Mesendoderm (in vitro differentiated cells): Measurements from ENCODE around the gene RAB28.

Source experiments
- DNase-seq: peaks from one replicate; pipeline ENCODE4 v3.0.0; 2013
- H2AK5ac ChIP-seq: 2 replicates; pipeline ENCODE4 v1.6.1; 2013; ENCODE audit warnings: low read length, inconsistent platforms
- H2BK120ac ChIP-seq: 2 replicates; pipeline ENCODE4 v1.6.1; 2013; ENCODE audit warnings: low read depth, mild to moderate bottlenecking, low read length, moderate library complexity, mixed read lengths
- H2BK15ac ChIP-seq: replicated peaks from 2 replicates; pipeline ENCODE4 v1.6.1; 2013; ENCODE audit warnings: low read depth, mild to moderate bottlenecking, moderate library complexity
- H2BK5ac ChIP-seq: 2 replicates; pipeline ENCODE4 v1.6.1; 2013; ENCODE audit warnings: low read length, inconsistent platforms
- H3K18ac ChIP-seq: 2 replicates; pipeline ENCODE4 v1.6.1; 2013; ENCODE audit warnings: mild to moderate bottlenecking, low read length, mixed read lengths
- H3K23ac ChIP-seq: one replicate; pipeline ENCODE4 v1.6.1; 2013; ENCODE audit warnings: low read length
- H3K27ac ChIP-seq: 2 replicates; pipeline ENCODE4 v1.5.1; 2013; ENCODE audit warnings: low read depth, mild to moderate bottlenecking, inconsistent platforms, low read length, moderate library complexity
- H3K27me3 ChIP-seq: 2 replicates; pipeline ENCODE4 v1.6.1; 2013; ENCODE audit warnings: low read length, control low read depth, mild to moderate bottlenecking, inconsistent platforms; ENCODE audit not compliant: insufficient read depth, poor library complexity
- H3K36me3 ChIP-seq: 2 replicates; pipeline ENCODE4 v1.6.1; 2013; ENCODE audit warnings: low read length, inconsistent platforms; ENCODE audit not compliant: control insufficient read depth, insufficient read depth
- H3K4ac ChIP-seq: one replicate; pipeline ENCODE4 v1.6.1; 2013; ENCODE audit warnings: low read depth, mild to moderate bottlenecking, low read length, moderate library complexity
- H3K4me1 ChIP-seq: 2 replicates; pipeline ENCODE4 v1.6.1; 2013; ENCODE audit warnings: low read depth, low read length, inconsistent platforms; ENCODE audit not compliant: control insufficient read depth
- H3K4me2 ChIP-seq: 2 replicates; pipeline ENCODE4 v1.6.1; 2013; ENCODE audit warnings: low read length
- H3K4me3 ChIP-seq: 2 replicates; pipeline ENCODE4 v1.5.1; 2013; ENCODE audit warnings: mild to moderate bottlenecking, low read length
- H3K56ac ChIP-seq: one replicate; pipeline ENCODE4 v1.6.1; 2013; ENCODE audit warnings: low read length
- H3K79me1 ChIP-seq: 2 replicates; pipeline ENCODE4 v1.6.1; 2013; ENCODE audit warnings: low read length, inconsistent platforms
- H3K79me2 ChIP-seq: 2 replicates; pipeline ENCODE4 v1.6.1; 2013; ENCODE audit warnings: mild to moderate bottlenecking, low read length; ENCODE audit not compliant: control insufficient read depth, insufficient read depth
- H3K9ac ChIP-seq: 2 replicates; pipeline ENCODE4 v1.6.1; 2013; ENCODE audit warnings: low read length, inconsistent platforms
- H4K5ac ChIP-seq: one replicate; pipeline ENCODE4 v1.6.1; 2013; ENCODE audit warnings: low read length
- H4K8ac ChIP-seq: one replicate; pipeline ENCODE4 v1.6.1; 2013; ENCODE audit warnings: low read depth, mild to moderate bottlenecking, control low read depth, low read length, moderate library complexity
- WGBS: extraction: QIAGEN DNeasy Blood & Tissue Kit; methylation state at CpG from one replicate; pipeline ENCODE4 v1.1.7; 2013; ENCODE audit warnings: low lambda C conversion rate, missing lambda C conversion rate; ENCODE audit not compliant: insufficient coverage; ENCODE audit errors: extremely low coverage; 5-methylcytosine and 5-hydroxymethylcytosine counted together

Gene RAB28

GRCh38 chr4:13371048-13371447 lies 113.1 kb downstream of the RAB28 start:
- Histone ChIP-seq H3K56ac (no peak overlapping the region), H3K4me1 (no peaks in the 10 kb centered on the region), H3K36me3 (no peaks in the 10 kb centered on the region), H2BK5ac (no peak overlapping the region), H3K4ac (no peak overlapping the region), H3K27ac (no peak overlapping the region), H2AK5ac (no peak overlapping the region), H3K79me2 (no peaks in the 10 kb centered on the region), H3K18ac (no peak overlapping the region), H3K23ac (no peak overlapping the region), H3K27me3 (no peaks in the 10 kb centered on the region), H3K4me2 (no peak overlapping the region), H2BK120ac (no peak overlapping the region), H3K4me3 (no peak overlapping the region), H4K8ac (no peak overlapping the region), H2BK15ac (no peak overlapping the region), H3K79me1 (no peaks in the 10 kb centered on the region), H4K5ac (no peak overlapping the region), H3K9ac (no peak overlapping the region)
- DNase-seq: no peak
- no CpG with 5 or more reads among the region's 3 CpGs for WGBS

GRCh38 chr4:13368217-13368616 lies 115.9 kb downstream of the RAB28 start:
- Histone ChIP-seq H3K9ac (no peak overlapping the region), H2BK15ac (no peak overlapping the region), H2BK120ac (no peak overlapping the region), H3K27ac (no peak overlapping the region), H4K8ac (no peak overlapping the region), H3K23ac (no peak overlapping the region), H3K4me2 (no peak overlapping the region), H3K56ac (no peak overlapping the region), H3K79me1 (no peaks in the 10 kb centered on the region), H2AK5ac (no peak overlapping the region), H3K36me3 (no peaks in the 10 kb centered on the region), H3K4ac (no peak overlapping the region), H3K4me3 (no peak overlapping the region), H3K18ac (no peak overlapping the region), H3K4me1 (no peaks in the 10 kb centered on the region), H3K79me2 (no peaks in the 10 kb centered on the region), H3K27me3 (no peaks in the 10 kb centered on the region), H4K5ac (no peak overlapping the region), H2BK5ac (no peak overlapping the region)
- no CpG with 5 or more reads among the region's 2 CpGs for WGBS
- DNase-seq: peak; percentile 15

- H2AK5ac ChIP-seq: no peak overlapping the region
- no peaks in the 10 kb centered on the region for H3K79me1 ChIP-seq
- H3K27me3 ChIP-seq: no peaks in the 10 kb centered on the region
- no peaks in the 10 kb centered on the region for H3K36me3 ChIP-seq
- WGBS: 100% methylated on average over 2 of the region's 6 CpGs
- H3K56ac ChIP-seq: no peak overlapping the region
- no peak overlapping the region for H2BK15ac ChIP-seq
- no peak overlapping the region for H3K27ac ChIP-seq
- no peak overlapping the region for H3K9ac ChIP-seq
- no peak overlapping the region for H3K4me2 ChIP-seq
- no peak overlapping the region for H3K23ac ChIP-seq
- H2BK5ac ChIP-seq: no peak overlapping the region
- no peaks in the 10 kb centered on the region for H3K79me2 ChIP-seq
- H2BK120ac ChIP-seq: no peak overlapping the region
- H3K18ac ChIP-seq: no peak overlapping the region
- DNase-seq: no peak
- H4K5ac ChIP-seq: no peak overlapping the region
- H4K8ac ChIP-seq: no peak overlapping the region
- no peak overlapping the region for H3K4me3 ChIP-seq
- H3K4me1 ChIP-seq: no peaks in the 10 kb centered on the region
- H3K4ac ChIP-seq: no peak overlapping the region
These were observed 116.4 kb downstream of the RAB28 start for GRCh38 chr4:13367691-13368090.

GRCh38 chr4:13367244-13367643 lies 116.9 kb downstream of the RAB28 start:
- no peak for DNase-seq
- no peak overlapping the region for H3K9ac ChIP-seq
- no peaks in the 10 kb centered on the region for H3K4me1 ChIP-seq
- H2BK5ac ChIP-seq: no peak overlapping the region
- H3K79me2 ChIP-seq: no peaks in the 10 kb centered on the region
- no peaks in the 10 kb centered on the region for H3K27me3 ChIP-seq
- no peak overlapping the region for H4K8ac ChIP-seq
- no peak overlapping the region for H3K56ac ChIP-seq
- no peak overlapping the region for H2AK5ac ChIP-seq
- no peaks in the 10 kb centered on the region for H3K36me3 ChIP-seq
- H3K4ac ChIP-seq: no peak overlapping the region
- no peak overlapping the region for H3K18ac ChIP-seq
- no peak overlapping the region for H2BK120ac ChIP-seq
- H3K4me2 ChIP-seq: no peak overlapping the region
- H3K79me1 ChIP-seq: no peaks in the 10 kb centered on the region
- H2BK15ac ChIP-seq: no peak overlapping the region
- H3K23ac ChIP-seq: no peak overlapping the region
- no peak overlapping the region for H3K4me3 ChIP-seq
- no peak overlapping the region for H4K5ac ChIP-seq
- no peak overlapping the region for H3K27ac ChIP-seq

GRCh38 chr4:13365195-13365594 lies 118.9 kb downstream of the RAB28 start:
- H3K56ac ChIP-seq: no peak overlapping the region
- H2BK120ac ChIP-seq: no peak overlapping the region
- no peaks in the 10 kb centered on the region for H3K79me2 ChIP-seq
- no peaks in the 10 kb centered on the region for H3K4me1 ChIP-seq
- no peaks in the 10 kb centered on the region for H3K79me1 ChIP-seq
- no peaks in the 10 kb centered on the region for H3K36me3 ChIP-seq
- no peak overlapping the region for H4K8ac ChIP-seq
- no peak overlapping the region for H2BK15ac ChIP-seq
- no peak overlapping the region for H3K4me2 ChIP-seq
- H2AK5ac ChIP-seq: no peak overlapping the region
- no peak overlapping the region for H3K23ac ChIP-seq
- no peak overlapping the region for H3K9ac ChIP-seq
- no peak for DNase-seq
- no peak overlapping the region for H3K4me3 ChIP-seq
- no peak overlapping the region for H4K5ac ChIP-seq
- no peak overlapping the region for H3K4ac ChIP-seq
- WGBS: no CpG with 5 or more reads among the region's 3 CpGs
- no peak overlapping the region for H2BK5ac ChIP-seq
- H3K18ac ChIP-seq: no peak overlapping the region
- no peaks in the 10 kb centered on the region for H3K27me3 ChIP-seq
- no peak overlapping the region for H3K27ac ChIP-seq

GRCh38 chr4:13364653-13365052 lies 119.5 kb downstream of the RAB28 start:
- Histone ChIP-seq H3K36me3 (no peaks in the 10 kb centered on the region), H3K4ac (no peak overlapping the region), H3K79me2 (no peaks in the 10 kb centered on the region), H3K23ac (no peak overlapping the region), H3K56ac (no peak overlapping the region), H2BK5ac (no peak overlapping the region), H3K4me3 (no peak overlapping the region), H3K18ac (no peak overlapping the region), H2BK15ac (no peak overlapping the region), H4K5ac (no peak overlapping the region), H3K9ac (no peak overlapping the region), H3K79me1 (no peaks in the 10 kb centered on the region), H3K4me1 (no peaks in the 10 kb centered on the region), H3K4me2 (no peak overlapping the region), H2BK120ac (no peak overlapping the region), H3K27ac (no peak overlapping the region), H2AK5ac (no peak overlapping the region), H4K8ac (no peak overlapping the region), H3K27me3 (no peaks in the 10 kb centered on the region)
- WGBS: no CpG with 5 or more reads among the region's 6 CpGs
- no peak for DNase-seq
